K562 (cell line): ENCODE measurements around the gene LTBP4. TPM values are rescaled to one million over a fixed set of nuclear protein-coding genes. Genes with fewer than 3 reads are reported as not detected.

Experiments
- ATAC-seq: fragments of 200-7000 bp; cut with Tn5 transposase; 3 replicates; pipeline ENCODE4 v1.9.1; 2020; ENCODE audit warnings: moderate library complexity
- BruUV-seq: library from RNA; stranded (reverse); fragments of 400-500 nt; replicated peaks from 2 replicates; lab custom pipeline; 2021; lab: Mats Ljungman, UMichigan
- CTCF ChIA-PET: fragments of 300-600 bp; formaldehyde crosslinking; extraction: SDS; loops from one replicate; lab custom pipeline; 2021; ENCODE audit warnings: low intra/inter-chr PET ratio; lab: Yijun Ruan, JAX
- POLR2A ChIA-PET: fragments of 300-600, 350-650 bp; sonication (Branson Sonifier 250); formaldehyde crosslinking; extraction: SDS; loops from one replicate; lab custom pipeline; 2021; ENCODE audit warnings: antibody characterized with exemption, inconsistent platforms; lab: Yijun Ruan, JAX
- DNase-seq, 4 experiments: peaks; one replicate each; pipeline versions ENCODE4 v3.0.0 to v3.0.0-alpha.2; 2011 to 2018; ENCODE audit warnings: low spot score in 3 of 4, mixed read lengths in 3 of 4; ENCODE audit errors: extremely low read depth in 1 of 4
- FAIRE-seq: peaks from 2 replicates; lab custom pipeline; 2011; peaks lifted over from hg19 to GRCh38; lab: Jason Lieb, UNC
- H2AFZ ChIP-seq: 2 replicates; pipeline ENCODE4 v1.6.0; 2011; ENCODE audit warnings: low read depth, low read length, control low read depth, inconsistent platforms
- H3K27ac ChIP-seq: fragments of 200-600 bp; 3 replicates; pipeline ENCODE4 v1.8.0; 2011; ENCODE audit warnings: low read depth, mild to moderate bottlenecking, control low read depth, inconsistent platforms, low read length, moderate library complexity, mixed read lengths; ENCODE audit errors: extremely low read depth
- H3K27me3 ChIP-seq, 2 experiments: fragments of 300-600 bp in 1 of 2; 2 replicates in 1 of 2; 3 replicates in 1 of 2; pipeline versions ENCODE4 v1.6.0 to v1.8.0; 2011; ENCODE audit warnings: inconsistent platforms in 2 of 2, low read length in 2 of 2, mild to moderate bottlenecking in 1 of 2, mixed read lengths in 1 of 2, moderate library complexity in 1 of 2; ENCODE audit not compliant: control insufficient read depth in 2 of 2, insufficient read depth in 2 of 2
- H3K36me3 ChIP-seq: fragments of 300-600 bp; 3 replicates; pipeline ENCODE4 v1.8.0; 2011; ENCODE audit warnings: mild to moderate bottlenecking, low read length, inconsistent platforms; ENCODE audit not compliant: control insufficient read depth, insufficient read depth
- H3K4me1 ChIP-seq, 2 experiments: fragments of 200-600 bp in 1 of 2; replicated peaks in 1 of 2; 2 replicates in 1 of 2; 3 replicates in 1 of 2; pipeline versions ENCODE4 v1.5.1 to v1.8.0; 2011; ENCODE audit warnings: inconsistent platforms in 2 of 2, low read length in 2 of 2, mild to moderate bottlenecking in 1 of 2, mixed read lengths in 1 of 2, moderate library complexity in 1 of 2; ENCODE audit not compliant: control insufficient read depth in 2 of 2, insufficient read depth in 2 of 2
- H3K4me2 ChIP-seq: 2 replicates; pipeline ENCODE4 v1.6.1; 2011; ENCODE audit warnings: low read length, control low read depth, inconsistent platforms, mixed read lengths; ENCODE audit not compliant: insufficient read depth
- H3K4me3 ChIP-seq: fragments of 200-600 bp; sonication (generic), shearing (Covaris generic); 2 replicates; pipeline ENCODE4 v1.5.1; 2016; ENCODE audit warnings: control low read depth, inconsistent platforms
- H3K79me2 ChIP-seq: fragments of 200-600 bp; 3 replicates; pipeline ENCODE4 v1.8.0; 2011; ENCODE audit warnings: low read length, inconsistent platforms; ENCODE audit not compliant: control insufficient read depth, insufficient read depth
- H3K9ac ChIP-seq, 2 experiments: 2 replicates each; pipeline versions ENCODE4 v1.6.0 to v1.6.1; 2011; ENCODE audit warnings: low read depth in 2 of 2, low read length in 2 of 2, control low read depth in 1 of 2, inconsistent platforms in 1 of 2, mild to moderate bottlenecking in 1 of 2, mixed read lengths in 1 of 2; ENCODE audit not compliant: insufficient read depth in 1 of 2
- H3K9me1 ChIP-seq: one replicate; pipeline ENCODE4 v1.6.0; 2011; ENCODE audit warnings: inconsistent platforms, mild to moderate bottlenecking, low read length, moderate library complexity; ENCODE audit not compliant: control insufficient read depth, insufficient read depth
- H3K9me3 ChIP-seq: replicated peaks from 2 replicates; pipeline ENCODE4 v1.5.1; 2011; ENCODE audit warnings: low read depth, low read length, inconsistent platforms; ENCODE audit not compliant: control insufficient read depth, insufficient read depth
- H4K20me1 ChIP-seq: replicated peaks from 2 replicates; pipeline ENCODE4 v1.6.1; 2011; ENCODE audit warnings: low read length, inconsistent platforms, mixed read lengths; ENCODE audit not compliant: control insufficient read depth, insufficient read depth
- ARHGAP35 ChIP-seq: fragments of 450-650 bp; IDR thresholded peaks from 2 replicates; pipeline ENCODE4 v1.6.1; 2018; ENCODE audit not compliant: partially characterized antibody
- MYNN ChIP-seq, 2 experiments: sonication (generic); formaldehyde crosslinking in 1 of 2; IDR thresholded peaks; 2 replicates each; pipeline versions ENCODE4 v1.5.0 to v1.6.1; 2016 to 2020; ENCODE audit warnings: antibody characterized with exemption in 1 of 2, missing genetic modification reagents in 1 of 2
- SRSF3 ChIP-seq: fragments of 200-400 bp; formaldehyde crosslinking; IDR thresholded peaks from 2 replicates; pipeline ENCODE4 v1.6.1; 2016; ENCODE audit warnings: mild to moderate bottlenecking, low read length, moderate library complexity; ENCODE audit not compliant: insufficient read depth
- ZKSCAN8 ChIP-seq: fragments of 200-800 bp; sonication (Bioruptor generic); IDR thresholded peaks from 2 replicates; pipeline ENCODE4 v1.6.1; 2016; ENCODE audit warnings: missing genetic modification characterization, missing compliant biosample characterization
- ZNF316 ChIP-seq: fragments of 450-650 bp; IDR thresholded peaks from 2 replicates; pipeline ENCODE4 v1.6.1; 2016
- ZNF347 ChIP-seq: fragments of 450-650 bp; formaldehyde crosslinking; IDR thresholded peaks from 2 replicates; pipeline ENCODE4 v1.4.0; 2020; ENCODE audit warnings: low read depth, mild to moderate bottlenecking, moderate library complexity
- WGBS: fragments of 100-300 bp; shearing (Covaris generic); methylation state at CpG from one replicate; pipeline ENCODE4 v1.1.6; 2016; ENCODE audit warnings: low coverage, mixed read lengths; ENCODE audit not compliant: insufficient coverage; ENCODE audit errors: missing lambda C conversion rate; 5-methylcytosine and 5-hydroxymethylcytosine counted together
- in situ Hi-C: fragments of 300-500 bp; cut with MboI; formaldehyde crosslinking; loops from 4 replicates; pipeline ENCODE4 v1.15.0; 2018; ENCODE audit warnings: inconsistent platforms, mixed read lengths
- intact Hi-C: fragments of 100-400 bp; cut with micrococcal nuclease; formaldehyde crosslinking; loops from 2 replicates; pipeline ENCODE4 v1.14.2; 2022
- polyA plus RNA-seq, 8 experiments: library from polyadenylated mRNA; depleted of rRNA in 4 of 8; stranded (reverse) in 5 of 8; unstranded in 3 of 8; fragments of >200 nt; fragmentation: Nextera tagmentation in 2 of 8; fragmentation: Illumina TruSeq in 1 of 8; extraction: Ambion mirVana in 2 of 8; extraction: Trizol in 1 of 8; gene quantifications; 2 replicates each; pipeline versions ENCODE4 v1.2.1 to v1.2.3, GENCODE V29; 2011 to 2014; ENCODE audit warnings: inconsistent platforms in 1 of 8, missing spikeins in 1 of 8
- total RNA-seq, 7 experiments: library from RNA; depleted of rRNA in 6 of 7; stranded (reverse); fragments of >200 nt in 6 of 7; fragmentation: Illumina TruSeq in 2 of 7; extraction: Trizol in 2 of 7; gene quantifications; 2 replicates each; pipeline versions ENCODE4 v1.2.1 to v1.2.3, GENCODE V29; 2011 to 2021; ENCODE audit warnings: low replicate concordance in 1 of 7
- TF ChIP-seq, protein P1 (sequence below): IDR thresholded peaks from 2 replicates; pipeline ENCODE4 v1.6.1; 2016; ENCODE audit warnings: missing genetic modification characterization, missing compliant biosample characterization

LTBP4 gene
- total and polyA plus RNA-seq, 9 of the 15 experiments (the other 6 are each of a cell fraction or from before 2014, with no cell fraction given) = 0.35 to 160 (median 31.6) TPM

DNA sequence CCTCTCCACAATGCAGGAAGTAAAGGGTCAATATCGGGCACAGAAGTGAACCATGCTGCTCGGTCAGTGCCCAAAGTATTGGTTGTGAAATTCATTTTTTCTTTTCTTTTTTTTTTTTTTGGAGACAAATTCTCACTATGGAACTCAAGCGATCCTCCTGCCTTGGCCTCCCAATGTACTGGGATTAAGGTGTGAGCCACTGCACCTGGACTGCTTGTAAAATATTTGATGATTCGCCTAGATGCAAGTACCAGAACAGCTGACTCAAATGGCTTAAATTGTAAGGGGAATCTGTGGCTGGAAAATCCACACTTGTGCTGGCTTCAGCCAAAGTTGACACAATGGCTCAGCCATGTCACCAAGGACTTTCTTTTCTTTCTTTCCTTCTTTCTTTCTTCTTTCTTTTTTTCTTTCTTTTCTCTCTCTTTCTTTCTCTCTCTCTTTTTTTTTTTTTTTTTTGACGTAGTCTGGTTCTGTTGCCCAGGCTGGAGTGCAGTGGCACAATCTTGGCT, 45.6 kb downstream of the LTBP4 start:
- H3K4me2 ChIP-seq = no peak overlapping the region
- H3K9me1 ChIP-seq = no peaks in the 10 kb centered on the region
- CTCF ChIA-PET = no interaction called here
- H3K4me3 ChIP-seq = no peak overlapping the region
- no peaks in the 10 kb centered on the region for H3K27me3 ChIP-seq
- in situ Hi-C loops = no loop called here
- no peaks in the 10 kb centered on the region for H3K36me3 ChIP-seq
- no peaks in the 10 kb centered on the region for H4K20me1 ChIP-seq
- H3K9me3 ChIP-seq = no peaks in the 10 kb centered on the region
- DNase-seq = no peak
- no peak overlapping the region for H3K27ac ChIP-seq
- WGBS = 80% methylated on average over 4 of the region's 5 CpGs
- no peak overlapping the region for H3K9ac ChIP-seq
- peaks cover 3 to 9% of the 10 kb centered on the region in 2 experiments; a peak in 3 of 5 replicates for H3K4me1 ChIP-seq
- TF ChIP-seq ARHGAP35 (no peak), SRSF3 (no peak), ZNF347 (no peak), ZNF316 (no peak), ZKSCAN8 (CRISPR knock-in tag) (no peak), MYNN (IDR thresholded peaks at IDR 0.05) (no peak), MYNN (CRISPR knock-in tag; IDR thresholded peaks at IDR 0.05) (no peak)
- TF ChIP-seq, protein P1, sequence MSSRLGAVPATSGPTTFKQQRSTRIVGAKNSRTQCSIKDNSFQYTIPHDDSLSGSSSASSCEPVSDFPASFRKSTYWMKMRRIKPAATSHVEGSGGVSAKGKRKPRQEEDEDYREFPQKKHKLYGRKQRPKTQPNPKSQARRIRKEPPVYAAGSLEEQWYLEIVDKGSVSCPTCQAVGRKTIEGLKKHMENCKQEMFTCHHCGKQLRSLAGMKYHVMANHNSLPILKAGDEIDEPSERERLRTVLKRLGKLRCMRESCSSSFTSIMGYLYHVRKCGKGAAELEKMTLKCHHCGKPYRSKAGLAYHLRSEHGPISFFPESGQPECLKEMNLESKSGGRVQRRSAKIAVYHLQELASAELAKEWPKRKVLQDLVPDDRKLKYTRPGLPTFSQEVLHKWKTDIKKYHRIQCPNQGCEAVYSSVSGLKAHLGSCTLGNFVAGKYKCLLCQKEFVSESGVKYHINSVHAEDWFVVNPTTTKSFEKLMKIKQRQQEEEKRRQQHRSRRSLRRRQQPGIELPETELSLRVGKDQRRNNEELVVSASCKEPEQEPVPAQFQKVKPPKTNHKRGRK (tag) = peak; percentile 80
- TF ChIP-seq, all 486 proteins: peak for 1
- no peak for FAIRE-seq
- intact Hi-C loops = no loop called here
- Histone ChIP-seq H3K79me2 (no peaks in the 10 kb centered on the region), H2AFZ (peak overlapping the region; percentile 59)
- POLR2A ChIA-PET = no interaction called here
- no peak for ATAC-seq
- BruUV-seq = no TSS peak
